Renal pelvis (tissue), 4 donors: ENCODE results near the gene KCNG2. TPM values are rescaled to one million over a fixed set of nuclear protein-coding genes. Genes with fewer than 3 reads are reported as not detected.

ENCODE experiments used
- DNase-seq: peaks from one replicate; pipeline ENCODE4 v3.0.0-alpha.2; 2013
- polyA plus RNA-seq, 3 donors: library from polyadenylated mRNA; unstranded; fragments of 120-200 nt; gene quantifications; one replicate each; pipeline ENCODE4 v1.2.1, GENCODE V29; 2013; ENCODE audit not compliant: insufficient read length in 3 of 3

KCNG2 gene
- polyA plus RNA-seq, 3 donors, result 0.33 to 0.71 (median 0.39) TPM

DNA sequence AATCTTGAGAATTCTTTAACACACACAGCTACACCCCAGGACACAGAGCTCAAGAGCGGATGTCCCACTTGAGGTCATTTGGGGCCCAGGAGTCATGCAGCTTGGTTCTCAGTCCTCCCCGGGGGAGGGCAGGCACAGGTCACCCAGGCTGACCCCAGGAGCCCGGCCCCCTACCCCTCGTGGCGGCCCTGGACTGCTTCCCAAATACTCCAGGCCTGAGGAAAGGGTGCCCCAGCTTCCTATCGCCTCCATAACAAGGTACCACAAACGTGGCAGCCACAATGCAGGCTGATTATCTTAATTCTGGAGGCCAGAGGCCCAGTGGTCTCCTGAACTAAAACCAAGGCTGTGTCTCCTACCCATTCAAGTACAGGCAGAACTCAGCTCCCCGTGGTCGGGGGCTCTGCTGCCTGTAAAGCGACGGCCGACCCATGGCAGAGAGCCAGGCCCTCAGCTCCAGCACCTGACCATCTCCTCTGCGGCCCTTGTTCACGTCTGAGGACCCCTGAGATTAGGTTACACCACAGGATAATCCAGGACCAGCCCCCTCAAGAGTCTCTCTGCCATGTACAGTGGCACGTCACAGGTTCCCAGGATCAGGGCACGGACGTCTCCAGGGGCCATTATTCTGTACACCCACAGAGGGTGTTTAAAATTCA, 143.2 kb downstream of the KCNG2 start:
- no peak for DNase-seq

DNA sequence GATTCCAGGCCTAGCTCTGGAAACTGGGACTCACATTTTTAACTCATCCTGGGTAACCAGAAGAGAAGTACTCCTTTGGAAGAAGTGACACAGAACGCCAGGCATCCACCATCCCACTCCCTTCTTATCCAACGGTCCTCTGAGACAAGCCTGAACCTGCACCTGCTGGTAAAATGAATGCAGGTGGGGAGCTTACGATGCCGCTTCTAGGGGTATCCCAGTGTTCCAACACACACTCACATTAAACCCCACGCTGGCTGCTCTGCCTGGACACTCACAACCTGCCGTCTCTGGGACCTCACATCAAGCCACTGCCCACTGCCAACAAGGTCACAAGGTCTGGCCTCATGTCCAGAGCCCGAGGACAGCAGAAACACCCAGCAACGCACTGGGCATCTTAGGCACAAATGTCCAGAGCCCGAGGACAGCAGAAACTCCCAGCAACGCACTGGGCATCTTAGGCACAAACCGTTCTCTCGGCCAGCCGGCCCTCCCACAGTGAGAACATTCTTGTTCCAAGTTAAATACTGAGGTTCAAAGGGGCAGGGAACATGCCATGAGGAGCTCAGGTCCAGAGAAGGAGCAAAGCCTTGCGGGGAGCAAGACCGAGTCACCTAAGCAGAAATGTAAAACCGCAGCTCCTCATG, 143.9 kb downstream of the KCNG2 start:
- no peak for DNase-seq

DNA sequence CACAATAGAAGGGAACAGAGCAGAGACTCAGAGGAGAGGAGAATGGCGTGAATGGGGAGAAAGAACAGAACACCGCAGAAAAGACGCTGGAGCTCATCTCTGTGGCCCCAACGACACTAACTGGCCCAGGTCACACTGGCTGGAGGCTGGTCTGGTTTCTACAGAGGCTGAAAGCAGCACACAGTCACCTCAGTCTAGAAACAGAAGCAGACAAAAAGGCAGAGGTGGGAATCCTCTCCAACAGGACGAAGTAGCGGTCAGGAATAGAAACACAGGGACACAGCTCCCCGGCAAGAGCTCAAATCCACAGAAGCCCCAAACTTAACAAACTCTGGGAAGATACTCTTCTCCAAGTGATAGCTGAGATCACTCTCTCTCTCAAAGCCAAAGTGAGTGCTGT, 144.5 kb downstream of the KCNG2 start:
- DNase-seq, result no peak

DNA sequence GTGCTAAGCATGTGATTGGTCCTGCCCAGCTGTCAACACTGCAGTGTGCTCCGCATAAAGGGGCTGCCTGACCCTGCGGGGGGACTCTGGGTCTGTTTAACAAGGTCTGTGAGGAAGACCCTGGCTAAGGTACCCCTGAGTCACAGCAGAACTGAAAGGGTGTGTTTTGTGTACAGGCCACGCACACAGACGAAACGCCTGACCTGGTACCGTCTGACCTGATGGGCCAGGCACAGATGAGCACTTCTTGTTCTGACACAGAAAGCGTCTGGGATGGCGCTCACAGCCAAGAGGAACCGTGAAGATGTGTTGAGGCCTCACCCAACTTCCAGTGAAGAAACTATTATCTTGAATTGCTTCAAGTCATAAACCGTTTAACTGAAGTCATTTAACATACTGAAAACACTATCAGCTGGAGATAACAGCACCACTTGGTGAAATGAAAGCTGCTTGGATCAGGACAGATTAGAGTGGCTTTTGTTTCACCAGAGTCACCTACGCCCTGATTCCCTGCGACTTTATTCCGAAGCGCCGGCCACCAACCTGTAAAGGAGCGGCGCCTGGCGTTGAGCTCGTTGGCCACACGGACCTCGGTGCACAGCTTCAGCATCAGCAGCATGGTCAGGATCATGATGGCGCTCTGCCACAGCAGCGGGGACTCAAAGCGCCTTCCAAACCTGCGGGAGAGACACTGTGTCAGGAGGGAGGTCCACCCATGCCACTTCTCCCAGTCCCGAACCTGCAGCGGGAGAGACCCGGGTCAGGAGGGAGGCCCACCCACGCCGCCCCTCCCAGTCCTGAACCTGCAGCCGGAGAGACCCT, 145.3 kb downstream of the KCNG2 start:
- no peak for DNase-seq

DNA sequence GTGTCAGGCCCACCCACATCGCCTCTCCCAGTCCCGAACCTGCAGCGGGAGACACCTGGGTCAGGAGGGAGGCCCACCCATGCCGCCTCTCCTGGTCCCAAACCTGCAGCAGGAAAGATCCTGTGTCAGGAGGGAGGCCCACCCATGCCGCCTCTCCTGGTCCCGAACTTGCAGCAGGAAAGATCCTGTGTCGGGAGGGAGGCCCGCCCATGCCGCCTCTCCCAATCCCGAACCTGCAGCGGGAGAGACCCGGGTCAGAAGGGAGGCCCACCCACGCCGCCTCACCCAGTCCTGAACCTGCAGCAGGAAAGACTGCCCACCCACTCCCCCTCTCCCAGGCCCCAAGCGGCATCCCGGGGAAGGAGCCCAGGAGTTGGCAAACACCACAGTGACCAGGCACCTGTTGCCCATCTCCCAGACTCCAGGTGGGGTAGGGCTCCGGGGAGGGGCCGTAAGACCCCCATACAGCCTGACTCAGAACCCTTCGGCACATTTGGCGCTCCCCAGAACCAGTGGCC, 145.9 kb downstream of the KCNG2 start:
- DNase-seq, result no peak

DNA sequence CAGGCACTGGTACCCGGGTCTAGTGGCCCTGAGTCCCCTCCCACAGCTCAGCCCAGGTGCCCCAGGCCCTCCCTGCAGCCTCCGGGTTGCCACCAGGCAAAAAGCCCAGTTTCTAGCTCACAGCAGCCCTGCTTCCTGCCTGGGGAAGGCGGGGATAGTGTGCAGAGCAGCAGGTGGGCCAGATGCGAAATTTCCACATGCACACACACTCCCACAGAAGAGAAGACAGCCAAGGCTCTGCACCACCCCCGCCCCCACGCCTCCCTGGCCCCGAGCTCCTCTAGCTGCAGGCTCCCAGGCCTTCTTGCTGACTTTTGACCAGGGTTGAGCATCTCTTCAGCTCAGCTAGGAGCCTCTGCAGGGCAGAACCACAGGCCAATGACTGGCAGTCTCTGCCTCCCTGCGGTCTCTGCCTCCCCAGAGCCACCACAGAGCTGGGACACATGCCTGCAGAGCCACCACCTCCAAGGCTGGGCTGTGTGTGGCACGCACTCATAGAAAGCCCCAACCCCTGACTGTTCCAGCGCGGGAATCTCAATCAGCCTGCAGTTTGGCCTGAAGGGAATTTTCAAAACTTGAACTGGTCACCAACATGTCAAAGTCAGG, 146.5 kb downstream of the KCNG2 start:
- no peak for DNase-seq

DNA sequence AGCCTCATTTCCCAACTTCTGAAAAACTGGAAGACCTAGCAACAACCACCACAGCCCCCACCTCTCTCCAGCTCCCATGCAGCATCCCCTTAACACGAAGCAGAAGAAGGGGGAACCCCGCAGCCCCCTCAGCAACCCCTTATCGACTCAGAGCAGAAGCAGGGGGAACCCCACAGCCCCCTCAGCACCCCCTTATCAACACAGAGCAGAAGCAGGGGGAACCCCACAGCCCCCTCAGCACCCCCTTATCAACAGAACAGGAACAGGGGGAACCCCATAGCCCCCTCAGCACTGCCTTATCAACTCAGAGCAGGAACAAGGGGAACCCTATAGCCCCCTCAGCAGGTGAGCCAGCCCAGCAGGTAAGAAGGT, 147.0 kb downstream of the KCNG2 start:
- DNase-seq, result no peak

DNA sequence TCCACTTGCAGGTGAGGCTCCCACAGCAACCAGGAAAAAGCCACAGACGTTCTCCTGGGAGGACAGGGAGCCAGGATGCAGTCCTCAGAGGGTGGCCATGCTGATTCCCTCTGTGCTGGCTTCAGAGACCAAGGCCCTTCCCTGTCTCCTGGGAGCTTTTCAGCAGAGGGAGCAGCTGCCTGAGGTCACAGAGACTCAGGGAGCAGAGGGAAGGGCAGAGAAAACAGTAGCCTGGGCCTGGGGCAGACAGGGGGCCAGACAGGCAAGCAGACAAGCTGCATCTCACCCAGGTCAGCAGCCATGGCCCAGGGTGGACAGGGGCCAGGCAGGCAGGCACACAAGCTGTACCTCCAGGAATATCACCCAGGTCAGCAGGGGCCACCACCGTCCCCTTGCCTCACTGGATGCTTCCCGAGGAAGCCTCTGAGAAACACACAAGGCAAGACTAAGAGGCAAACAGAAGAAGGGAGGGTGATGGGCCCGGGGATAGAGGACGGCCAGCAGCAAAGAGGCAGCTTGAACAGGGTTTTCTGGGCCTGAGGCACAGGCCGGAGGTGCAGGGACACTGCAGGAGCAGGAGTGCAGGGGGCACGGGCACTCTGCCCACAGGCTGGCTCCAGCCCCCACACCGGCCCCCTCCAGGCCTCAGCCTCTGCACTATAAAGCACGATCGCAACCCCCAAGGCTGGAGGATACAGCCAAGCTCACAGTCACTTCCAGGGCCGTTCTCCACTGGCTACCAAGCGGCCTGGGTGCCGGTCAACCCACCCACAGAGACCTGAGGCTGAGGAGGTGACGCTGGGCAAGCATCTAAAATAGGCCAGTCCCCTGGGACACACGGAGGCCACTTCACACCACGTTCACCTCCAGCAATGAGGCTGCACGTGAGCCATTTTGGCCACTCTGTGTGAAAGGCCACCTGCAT, 147.6 kb downstream of the KCNG2 start:
- DNase-seq, result no peak

DNA sequence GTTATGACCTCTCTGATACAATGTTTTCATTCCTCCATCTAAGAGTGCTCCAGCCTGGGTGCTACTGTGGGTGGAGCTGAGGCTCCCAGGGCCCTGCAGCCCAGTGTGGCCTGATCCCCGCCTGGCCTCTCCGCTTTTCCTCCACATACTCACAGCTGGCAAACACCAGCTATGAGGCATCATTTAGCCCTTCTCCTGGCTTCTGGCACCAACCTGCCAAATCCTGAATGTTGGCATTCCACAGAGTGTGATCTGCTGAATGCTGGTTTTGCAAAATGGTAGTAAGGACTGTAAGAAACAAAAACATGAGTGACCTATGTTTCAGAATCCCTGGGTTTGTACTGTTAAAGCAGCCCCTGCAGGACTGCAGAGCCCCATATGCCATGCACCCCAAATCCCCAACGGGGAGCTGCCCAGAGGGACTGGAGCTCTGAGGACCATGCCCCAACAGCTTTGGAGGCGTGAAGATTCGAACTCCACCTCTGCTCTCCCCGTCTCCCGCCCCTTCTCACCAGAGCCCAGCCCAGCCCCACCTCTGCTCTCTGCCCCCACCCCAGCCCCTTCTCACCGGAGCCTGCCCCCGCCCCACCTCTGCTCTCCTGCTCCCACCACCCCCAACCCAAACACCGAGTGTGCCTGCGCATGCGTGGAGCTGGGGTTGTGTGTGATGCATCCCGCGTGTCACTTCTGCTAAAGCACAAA, 149.5 kb downstream of the KCNG2 start:
- no peak for DNase-seq

DNA sequence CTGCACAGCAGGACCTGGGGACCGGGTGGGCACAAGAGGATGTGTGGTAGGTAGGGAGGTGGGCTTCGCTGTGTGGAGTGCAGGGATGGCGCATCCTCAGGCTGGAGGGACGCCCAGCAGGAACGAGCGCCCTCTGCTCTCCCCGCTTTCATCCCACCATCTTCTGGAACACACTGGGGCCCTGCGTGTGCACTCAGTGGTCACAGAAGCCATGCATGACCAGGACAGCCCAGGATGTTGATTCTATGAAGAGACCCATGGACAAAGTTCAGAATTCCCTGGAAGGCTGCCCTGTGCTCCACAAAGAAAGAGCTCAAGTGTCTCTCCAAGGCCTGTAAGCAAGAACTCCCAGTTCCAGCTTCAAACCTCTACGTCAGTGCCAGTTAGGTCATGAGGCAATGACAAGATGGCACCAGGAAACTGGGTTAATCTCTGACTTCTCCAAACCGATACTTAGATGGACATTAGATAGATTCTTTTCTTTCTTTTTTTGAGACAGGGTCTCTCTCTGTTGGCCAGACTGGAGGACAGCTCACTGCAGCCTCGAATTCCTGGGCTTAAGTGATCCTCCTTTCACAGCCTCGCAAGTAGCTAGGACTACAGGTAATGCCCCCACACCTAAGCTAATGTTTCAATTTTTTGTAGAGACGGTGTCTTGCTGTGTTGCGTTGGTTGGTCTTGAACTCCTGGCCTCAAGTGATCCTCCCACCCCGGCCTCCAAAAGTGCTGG, 150.3 kb downstream of the KCNG2 start:
- no peak for DNase-seq

DNA sequence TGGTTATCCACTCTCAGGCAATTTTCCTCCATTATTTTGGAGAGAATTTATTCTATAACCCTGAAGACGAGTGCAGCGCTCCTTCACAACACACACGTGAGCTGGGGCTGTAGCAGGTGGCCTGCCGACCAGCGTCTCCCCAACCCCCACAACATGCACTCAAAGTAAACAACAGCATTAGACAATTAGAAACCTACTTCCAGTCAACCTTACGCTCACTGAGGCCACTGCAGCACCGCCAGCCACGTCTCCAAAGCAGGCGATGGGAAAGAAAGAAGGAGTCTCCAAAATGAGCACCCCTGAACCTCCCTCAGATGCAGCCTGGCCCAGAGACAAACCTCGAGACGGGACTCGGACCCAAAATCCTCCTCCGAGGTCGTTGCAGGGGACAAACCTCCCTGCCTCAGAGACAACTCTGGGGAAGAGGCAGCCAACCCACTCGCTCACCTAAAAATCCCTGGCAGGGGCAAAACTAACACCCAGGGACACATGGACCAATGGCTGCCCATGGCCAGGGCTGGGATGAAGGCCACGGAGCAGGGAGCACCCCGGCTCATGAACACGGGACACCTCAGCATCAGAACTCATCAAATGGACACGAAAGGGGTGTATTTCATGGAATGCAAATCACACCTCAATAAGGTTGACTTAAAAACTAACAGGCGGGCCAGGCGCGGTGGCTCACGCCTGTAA, 151.1 kb downstream of the KCNG2 start:
- no peak for DNase-seq

Other genes with a start within 250 kb of the KCNG2 start
- gene CTDP1, start 118.1 kb upstream of the KCNG2 start, polyA plus RNA-seq, result 10 to 100 TPM; 12.9 to 17.4 (median 16.0) TPM
- 10 to 100 TPM; 27.0 to 32.7 (median 31.0) TPM for gene SLC66A2, start 153.7 kb downstream of the KCNG2 start, polyA plus RNA-seq
- 10 to 100 TPM; 19.9 to 30.9 (median 28.3) TPM for gene HSBP1L1, start 166.7 kb downstream of the KCNG2 start, polyA plus RNA-seq
- 100 to 1,000 TPM in 1 of 3 donors, 10 to 100 TPM in 2; 82.6 to 101 (median 99.7) TPM for gene TXNL4A, start 190.6 kb downstream of the KCNG2 start, polyA plus RNA-seq
- gene RBFA, start 236.5 kb downstream of the KCNG2 start, polyA plus RNA-seq, result 10 to 100 TPM; 31.3 to 43.6 (median 40.4) TPM